A673 (cell line): Measurements from ENCODE around the gene ATG13. TPM values are rescaled to one million over a fixed set of nuclear protein-coding genes. Genes with fewer than 3 reads are reported as not detected.
"Not testable (repeated sequence)": the region's sequence is repeated elsewhere in the genome, so short reads cannot be mapped to it uniquely, and the experiment has no call there.

Experiments
- BruUV-seq: library from RNA; stranded (reverse); fragments of 400-500 nt; replicated peaks from 2 replicates; lab custom pipeline; 2021; lab: Mats Ljungman, UMichigan
- CTCF ChIA-PET: fragments of 300-600 bp; sonication (Branson Sonifier 250); formaldehyde crosslinking; loops from one replicate; lab custom pipeline; 2022; ENCODE audit warnings: antibody characterized with exemption; lab: Charles Lee
- POLR2A ChIA-PET: fragments of 300-600 bp; sonication (Branson Sonifier 250); formaldehyde crosslinking; loops from one replicate; lab custom pipeline; 2022; ENCODE audit warnings: antibody characterized with exemption; ENCODE audit not compliant: low non-redundant PET; lab: Charles Lee
- DNase-seq: peaks from one replicate; pipeline ENCODE4 v3.0.0-alpha.2; 2015; ENCODE audit warnings: low spot score
- H3K27ac ChIP-seq: fragments of 200-600 bp; sonication (generic); 2 replicates; pipeline ENCODE4 v1.5.1; 2016; ENCODE audit warnings: mixed run types, low read depth, mild to moderate bottlenecking, mixed read lengths, antibody characterized with exemption, low read length; ENCODE audit not compliant: poor library complexity, severe bottlenecking
- H3K27me3 ChIP-seq: fragments of 200-600 bp; sonication (generic); replicated peaks from 2 replicates; pipeline ENCODE4 v1.6.1; 2017; ENCODE audit warnings: mixed run types, low read depth, mild to moderate bottlenecking, mixed read lengths, antibody characterized with exemption, low read length; ENCODE audit not compliant: insufficient read depth, poor library complexity
- H3K36me3 ChIP-seq: fragments of 200-600 bp; sonication (generic); 2 replicates; pipeline ENCODE4 v1.6.1; 2016; ENCODE audit warnings: mixed run types, mild to moderate bottlenecking, mixed read lengths, antibody characterized with exemption, low read length; ENCODE audit not compliant: insufficient read depth, poor library complexity, severe bottlenecking
- H3K4me1 ChIP-seq: fragments of 200-600 bp; sonication (generic); 2 replicates; pipeline ENCODE4 v1.6.1; 2017; ENCODE audit warnings: mixed run types, mild to moderate bottlenecking, mixed read lengths, antibody characterized with exemption, low read length; ENCODE audit not compliant: insufficient read depth, poor library complexity, severe bottlenecking
- H3K4me3 ChIP-seq: fragments of 200-600 bp; sonication (generic); 2 replicates; pipeline ENCODE4 v1.5.1; 2016; ENCODE audit warnings: low read depth, mixed run types, mild to moderate bottlenecking, mixed read lengths, low read length; ENCODE audit not compliant: poor library complexity, severe bottlenecking
- H3K9me3 ChIP-seq: fragments of 200-600 bp; sonication (generic); 2 replicates; pipeline ENCODE4 v1.6.1; 2016; ENCODE audit warnings: mixed run types, low read depth, mild to moderate bottlenecking, mixed read lengths, antibody characterized with exemption, low read length; ENCODE audit not compliant: poor library complexity, severe bottlenecking
- EZH2 ChIP-seq: fragments of 200-600 bp; sonication (generic); IDR thresholded peaks from 2 replicates; pipeline ENCODE4 v1.6.1; 2017; ENCODE audit warnings: borderline replicate concordance, low read depth, mild to moderate bottlenecking, mixed read lengths, antibody characterized with exemption, low read length; ENCODE audit not compliant: poor library complexity, severe bottlenecking
- intact Hi-C: fragments of 100-400 bp; cut with micrococcal nuclease; formaldehyde crosslinking; loops from one replicate; pipeline ENCODE4 v1.10.0; 2022; ENCODE audit not compliant: unreplicated experiment
- total RNA-seq: library from RNA; stranded (reverse); gene quantifications from 2 replicates; pipeline ENCODE4 v1.2.3, GENCODE V29; 2021
- TF ChIP-seq, protein P1 (sequence below): fragments of 300-800, 200-600 bp; sonication (generic); conservative IDR thresholded peaks from 2 replicates; pipeline ENCODE4 v1.5.1; 2017; ENCODE audit warnings: low read depth, mild to moderate bottlenecking, antibody characterized with exemption, low read length, moderate library complexity, mixed read lengths

The ATG13 gene
- total RNA-seq, 1 experiment from 2014 or later, result 155 TPM

- peaks cover 63% of the 10 kb centered on the region for H3K36me3 ChIP-seq
- H3K4me3 ChIP-seq, result no peak overlapping the region
- no TSS peak for BruUV-seq
- POLR2A ChIA-PET, result no interaction called here
- no peaks in the 10 kb centered on the region for H3K27me3 ChIP-seq
- DNase-seq, result peak; percentile 52
- TF ChIP-seq, protein P1, sequence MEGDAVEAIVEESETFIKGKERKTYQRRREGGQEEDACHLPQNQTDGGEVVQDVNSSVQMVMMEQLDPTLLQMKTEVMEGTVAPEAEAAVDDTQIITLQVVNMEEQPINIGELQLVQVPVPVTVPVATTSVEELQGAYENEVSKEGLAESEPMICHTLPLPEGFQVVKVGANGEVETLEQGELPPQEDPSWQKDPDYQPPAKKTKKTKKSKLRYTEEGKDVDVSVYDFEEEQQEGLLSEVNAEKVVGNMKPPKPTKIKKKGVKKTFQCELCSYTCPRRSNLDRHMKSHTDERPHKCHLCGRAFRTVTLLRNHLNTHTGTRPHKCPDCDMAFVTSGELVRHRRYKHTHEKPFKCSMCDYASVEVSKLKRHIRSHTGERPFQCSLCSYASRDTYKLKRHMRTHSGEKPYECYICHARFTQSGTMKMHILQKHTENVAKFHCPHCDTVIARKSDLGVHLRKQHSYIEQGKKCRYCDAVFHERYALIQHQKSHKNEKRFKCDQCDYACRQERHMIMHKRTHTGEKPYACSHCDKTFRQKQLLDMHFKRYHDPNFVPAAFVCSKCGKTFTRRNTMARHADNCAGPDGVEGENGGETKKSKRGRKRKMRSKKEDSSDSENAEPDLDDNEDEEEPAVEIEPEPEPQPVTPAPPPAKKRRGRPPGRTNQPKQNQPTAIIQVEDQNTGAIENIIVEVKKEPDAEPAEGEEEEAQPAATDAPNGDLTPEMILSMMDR, result peak; percentile 62
- TF ChIP-seq EZH2, result no peak
- H3K4me1 ChIP-seq, result no peaks in the 10 kb centered on the region
- intact Hi-C loops, result no loop called here
- no peaks in the 10 kb centered on the region for H3K9me3 ChIP-seq
- no peak overlapping the region for H3K27ac ChIP-seq
- CTCF ChIA-PET, result interaction anchor here (0.6 kb wide), 2 partner anchors 80 to 178 kb away, joined by 3 read pairs; no protein-coding TSS in a partner anchor
Measured at GRCh38 chr11:46669711-46670139, 52.4 kb downstream of the ATG13 start.

DNA sequence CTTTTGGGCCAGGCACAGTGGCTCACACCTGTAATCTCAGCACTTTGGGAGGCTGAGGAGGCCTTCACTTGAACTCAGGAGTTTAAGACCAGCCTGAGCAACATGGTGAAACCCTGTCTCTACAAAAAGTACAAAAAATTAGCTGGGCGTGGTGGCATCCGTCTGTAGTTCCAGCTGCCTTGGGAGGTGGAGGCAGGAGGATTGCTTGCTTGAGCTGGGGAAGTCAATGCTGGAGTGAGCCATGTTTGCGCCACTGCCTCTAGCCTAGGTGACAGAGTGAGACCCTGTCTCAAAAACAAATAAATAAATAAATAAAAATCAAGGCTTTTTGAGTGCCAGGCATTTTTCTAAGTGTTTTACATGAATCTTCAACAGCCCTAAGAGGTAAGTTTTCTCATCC lies 53.2 kb downstream of the ATG13 start:
- DNase-seq, result not testable (repeated sequence)
- H3K36me3 ChIP-seq, result peaks cover 61% of the 10 kb centered on the region

DNA sequence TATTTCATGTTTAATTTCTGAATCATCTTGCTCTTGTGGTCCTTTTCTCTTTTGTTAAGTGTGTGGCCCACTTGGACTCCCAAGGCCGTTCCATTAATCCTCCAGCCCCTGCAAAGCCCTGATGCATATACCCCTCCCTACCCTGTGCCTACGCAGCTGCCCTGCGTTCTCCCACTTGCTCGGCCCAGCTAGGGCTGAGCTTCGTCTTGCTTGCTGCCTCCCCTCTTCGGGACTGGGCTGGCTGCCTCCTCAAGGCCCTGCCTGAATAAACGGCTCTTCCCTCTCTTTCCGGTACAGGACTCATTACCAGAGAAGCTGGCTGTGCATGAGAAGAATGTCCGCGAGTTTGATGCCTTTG lies 54.6 kb downstream of the ATG13 start:
- DNase-seq, result no peak
- peaks cover 52% of the 10 kb centered on the region for H3K36me3 ChIP-seq
- ChIA-PET CTCF (no interaction called here), POLR2A (no interaction called here)
- no peaks in the 10 kb centered on the region for H3K9me3 ChIP-seq
- TF ChIP-seq, protein P1, result no peak
- no peak for TF ChIP-seq EZH2
- H3K4me1 ChIP-seq, result no peaks in the 10 kb centered on the region
- no peaks in the 10 kb centered on the region for H3K27me3 ChIP-seq
- H3K4me3 ChIP-seq, result no peak overlapping the region
- intact Hi-C loops, result no loop called here
- BruUV-seq, result no TSS peak
- no peak overlapping the region for H3K27ac ChIP-seq

More for the DNA sequence above, 53.2 kb downstream of the ATG13 start:
- H3K4me3 ChIP-seq, intact Hi-C loops, BruUV-seq, H3K27ac ChIP-seq, H3K9me3 ChIP-seq, H3K4me1 ChIP-seq, H3K27me3 ChIP-seq, POLR2A ChIA-PET: not testable (repeated sequence)
- CTCF ChIA-PET, result interaction anchor here (0.6 kb wide), 2 partner anchors 21 to 80 kb away, joined by 3 read pairs; no protein-coding TSS in a partner anchor

GRCh38 chr11:46672381-46672839 lies 55.1 kb downstream of the ATG13 start:
- ChIA-PET CTCF (no interaction called here), POLR2A (no interaction called here)
- TF ChIP-seq, protein P1, result no peak
- TF ChIP-seq EZH2, result no peak
- intact Hi-C loops, result no loop called here
- no peak for DNase-seq
- BruUV-seq, result TSS peak; percentile 41
- H3K36me3 ChIP-seq, result peaks cover 52% of the 10 kb centered on the region
- no peak overlapping the region for H3K4me3 ChIP-seq
- H3K4me1 ChIP-seq, result no peaks in the 10 kb centered on the region
- no peaks in the 10 kb centered on the region for H3K27me3 ChIP-seq
- H3K9me3 ChIP-seq, result no peaks in the 10 kb centered on the region
- no peak overlapping the region for H3K27ac ChIP-seq
